SK-N-SH treated with all-trans-retinoic acid at 6 μM for 48 hours (cell line): ENCODE measurements around the gene ROCK2.

Experiments
- ATAC-seq: fragments of 200-7000 bp; cut with Tn5 transposase; 3 replicates; pipeline ENCODE4 v1.9.1; 2020; ENCODE audit warnings: mild to moderate bottlenecking, moderate library complexity
- ARNTL ChIP-seq: fragments of 450-650 bp; formaldehyde crosslinking; IDR thresholded peaks from 2 replicates; pipeline ENCODE4 v1.5.0; 2020; ENCODE audit warnings: low read depth, mild to moderate bottlenecking, moderate library complexity, borderline replicate concordance
- BACH2 ChIP-seq: fragments of 250-450 bp; sonication (Bioruptor Pico); IDR thresholded peaks from 2 replicates; pipeline ENCODE4 v1.9.0; 2021; ENCODE audit warnings: mild to moderate bottlenecking, borderline replicate concordance
- CSDC2 ChIP-seq: fragments of 250-450 bp; sonication (Bioruptor Pico); IDR thresholded peaks from 2 replicates; pipeline ENCODE4 v1.5.0; 2020; ENCODE audit warnings: mild to moderate bottlenecking, moderate library complexity
- ESRRG ChIP-seq: fragments of 250-450 bp; sonication (Bioruptor Pico); IDR thresholded peaks from 2 replicates; pipeline ENCODE4 v1.6.1; 2021; ENCODE audit warnings: mild to moderate bottlenecking
- GLIS3 ChIP-seq: fragments of 250-450 bp; sonication (Bioruptor Pico); IDR thresholded peaks from 2 replicates; pipeline ENCODE4 v1.5.0; 2020; ENCODE audit warnings: mild to moderate bottlenecking, moderate library complexity
- ISL1 ChIP-seq: fragments of 250-450 bp; sonication (Bioruptor Pico); IDR thresholded peaks from 2 replicates; pipeline ENCODE4 v2.1.2; 2022; ENCODE audit warnings: mild to moderate bottlenecking, moderate library complexity
- OSR1 ChIP-seq: fragments of 250-450 bp; sonication (Bioruptor Pico); IDR thresholded peaks from 2 replicates; pipeline ENCODE4 v1.8.0; 2022; ENCODE audit warnings: moderate library complexity, mild to moderate bottlenecking, inconsistent platforms
- PPARA ChIP-seq: fragments of 250-450 bp; sonication (Bioruptor Pico); IDR thresholded peaks from 2 replicates; pipeline ENCODE4 v1.5.0; 2020; ENCODE audit warnings: mild to moderate bottlenecking, borderline replicate concordance
- SNAI2 ChIP-seq: fragments of 250-450 bp; sonication (Bioruptor Pico); IDR thresholded peaks from 2 replicates; pipeline ENCODE4 v1.5.0; 2020; ENCODE audit warnings: mild to moderate bottlenecking, moderate library complexity
- TCF4 ChIP-seq: fragments of 250-450 bp; sonication (Bioruptor Pico); IDR thresholded peaks from 2 replicates; pipeline ENCODE4 v1.8.0; 2021; ENCODE audit warnings: mild to moderate bottlenecking, moderate library complexity, borderline replicate concordance
- TOX ChIP-seq: fragments of 250-450 bp; sonication (Bioruptor Pico); IDR thresholded peaks from 2 replicates; pipeline ENCODE4 v1.8.0; 2021; ENCODE audit warnings: mild to moderate bottlenecking, moderate library complexity, borderline replicate concordance
- ZC3H10 ChIP-seq: fragments of 250-450 bp; sonication (Bioruptor Pico); IDR thresholded peaks from 2 replicates; pipeline ENCODE4 v1.5.1; 2021; ENCODE audit warnings: mild to moderate bottlenecking, moderate library complexity
- ZFP3 ChIP-seq: fragments of 250-450 bp; sonication (Bioruptor Pico); IDR thresholded peaks from 2 replicates; pipeline ENCODE4 v1.5.0; 2020; ENCODE audit warnings: mild to moderate bottlenecking, moderate library complexity
- ZFP30 ChIP-seq: fragments of 450-650 bp; formaldehyde crosslinking; IDR thresholded peaks from 2 replicates; pipeline ENCODE4 v1.5.0; 2022; ENCODE audit warnings: mild to moderate bottlenecking, moderate library complexity
- ZNF565 ChIP-seq: fragments of 450-650 bp; formaldehyde crosslinking; conservative IDR thresholded peaks from 2 replicates; pipeline ENCODE4 v1.5.0; 2020; ENCODE audit warnings: low read depth, mild to moderate bottlenecking, moderate library complexity
- ZNF70 ChIP-seq: fragments of 450-650 bp; formaldehyde crosslinking; IDR thresholded peaks from 2 replicates; pipeline ENCODE4 v1.5.0; 2020; ENCODE audit warnings: mild to moderate bottlenecking, moderate library complexity
- ZNF8 ChIP-seq: fragments of 450-650 bp; formaldehyde crosslinking; IDR thresholded peaks from 2 replicates; pipeline ENCODE4 v1.5.0; 2020; ENCODE audit warnings: mild to moderate bottlenecking, moderate library complexity
- TF ChIP-seq, protein P1 (sequence below): fragments of 250-450 bp; sonication (Bioruptor Pico); IDR thresholded peaks from 2 replicates; pipeline ENCODE4 v1.5.1; 2020; ENCODE audit warnings: low read depth, mild to moderate bottlenecking, moderate library complexity
- TF ChIP-seq, protein P2 (sequence below): fragments of 250-450 bp; sonication (Bioruptor Pico); IDR thresholded peaks from 2 replicates; pipeline ENCODE4 v1.5.1; 2021; ENCODE audit warnings: mild to moderate bottlenecking, moderate library complexity
- TF ChIP-seq, protein P3 (sequence below): fragments of 250-450 bp; sonication (Bioruptor Pico); IDR thresholded peaks from 2 replicates; pipeline ENCODE4 v1.8.0; 2021; ENCODE audit warnings: low read depth, mild to moderate bottlenecking, moderate library complexity, borderline replicate concordance

ROCK2 gene

DNA sequence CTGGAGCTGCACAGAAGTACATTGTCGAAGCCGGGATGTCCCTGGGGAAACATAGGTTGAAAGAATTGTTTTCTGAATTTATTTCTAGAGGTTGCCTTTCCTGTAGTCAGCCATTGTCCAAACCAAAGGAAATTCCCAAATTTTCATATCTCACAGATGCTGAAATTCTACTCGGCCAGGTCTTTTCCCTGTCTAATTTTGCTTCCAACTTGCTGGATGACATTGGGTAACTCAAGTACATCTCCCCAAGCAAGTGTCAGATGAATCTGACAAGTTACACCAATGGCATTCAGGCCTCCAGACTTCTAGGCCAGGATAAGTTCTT, 47.5 kb upstream of the ROCK2 start:
- ATAC-seq = no peak; the same call in 2 of the 3 replicates

DNA sequence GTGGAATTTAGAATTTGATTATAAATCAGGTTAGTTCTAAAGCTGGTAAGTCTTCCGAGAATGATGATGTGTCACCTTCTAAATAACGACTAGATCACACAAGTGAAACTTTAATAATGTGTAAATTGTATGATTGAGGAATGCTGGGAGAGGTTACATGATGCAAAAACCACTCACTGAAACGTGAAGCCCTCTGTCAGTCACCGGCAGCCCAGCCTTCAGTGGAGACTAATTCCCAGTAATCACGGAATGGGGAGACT, 45.9 kb upstream of the ROCK2 start:
- no peak for TF ChIP-seq TCF4
- TF ChIP-seq, protein P1, sequence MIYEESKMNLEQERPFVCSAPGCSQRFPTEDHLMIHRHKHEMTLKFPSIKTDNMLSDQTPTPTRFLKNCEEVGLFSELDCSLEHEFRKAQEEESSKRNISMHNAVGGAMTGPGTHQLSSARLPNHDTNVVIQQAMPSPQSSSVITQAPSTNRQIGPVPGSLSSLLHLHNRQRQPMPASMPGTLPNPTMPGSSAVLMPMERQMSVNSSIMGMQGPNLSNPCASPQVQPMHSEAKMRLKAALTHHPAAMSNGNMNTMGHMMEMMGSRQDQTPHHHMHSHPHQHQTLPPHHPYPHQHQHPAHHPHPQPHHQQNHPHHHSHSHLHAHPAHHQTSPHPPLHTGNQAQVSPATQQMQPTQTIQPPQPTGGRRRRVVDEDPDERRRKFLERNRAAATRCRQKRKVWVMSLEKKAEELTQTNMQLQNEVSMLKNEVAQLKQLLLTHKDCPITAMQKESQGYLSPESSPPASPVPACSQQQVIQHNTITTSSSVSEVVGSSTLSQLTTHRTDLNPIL = no peak
- TF ChIP-seq BACH2 (CRISPR knock-in tag) = no peak
- TF ChIP-seq SNAI2 (CRISPR knock-in tag) = no peak
- TF ChIP-seq, protein P2, sequence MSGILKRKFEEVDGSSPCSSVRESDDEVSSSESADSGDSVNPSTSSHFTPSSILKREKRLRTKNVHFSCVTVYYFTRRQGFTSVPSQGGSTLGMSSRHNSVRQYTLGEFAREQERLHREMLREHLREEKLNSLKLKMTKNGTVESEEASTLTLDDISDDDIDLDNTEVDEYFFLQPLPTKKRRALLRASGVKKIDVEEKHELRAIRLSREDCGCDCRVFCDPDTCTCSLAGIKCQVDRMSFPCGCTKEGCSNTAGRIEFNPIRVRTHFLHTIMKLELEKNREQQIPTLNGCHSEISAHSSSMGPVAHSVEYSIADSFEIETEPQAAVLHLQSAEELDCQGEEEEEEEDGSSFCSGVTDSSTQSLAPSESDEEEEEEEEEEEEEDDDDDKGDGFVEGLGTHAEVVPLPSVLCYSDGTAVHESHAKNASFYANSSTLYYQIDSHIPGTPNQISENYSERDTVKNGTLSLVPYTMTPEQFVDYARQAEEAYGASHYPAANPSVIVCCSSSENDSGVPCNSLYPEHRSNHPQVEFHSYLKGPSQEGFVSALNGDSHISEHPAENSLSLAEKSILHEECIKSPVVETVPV = no peak
- no peak for TF ChIP-seq PPARA
- no peak for TF ChIP-seq ZC3H10 (CRISPR knock-in tag)
- TF ChIP-seq ZNF565 (CRISPR knock-in tag) = no peak
- TF ChIP-seq, all 23 proteins: peak for 0
- ATAC-seq = no peak

More for the DNA sequence above, 47.5 kb upstream of the ROCK2 start:
- TF ChIP-seq ISL1 (CRISPR knock-in tag) = peak; percentile 47; the same call in 1 of the 2 replicates
- TF ChIP-seq TCF4 = no peak
- TF ChIP-seq ARNTL = no peak
- 0 out of 2 replicates have a peak, but pooled peaks have one; percentile 41 for TF ChIP-seq CSDC2 (CRISPR knock-in tag)

DNA sequence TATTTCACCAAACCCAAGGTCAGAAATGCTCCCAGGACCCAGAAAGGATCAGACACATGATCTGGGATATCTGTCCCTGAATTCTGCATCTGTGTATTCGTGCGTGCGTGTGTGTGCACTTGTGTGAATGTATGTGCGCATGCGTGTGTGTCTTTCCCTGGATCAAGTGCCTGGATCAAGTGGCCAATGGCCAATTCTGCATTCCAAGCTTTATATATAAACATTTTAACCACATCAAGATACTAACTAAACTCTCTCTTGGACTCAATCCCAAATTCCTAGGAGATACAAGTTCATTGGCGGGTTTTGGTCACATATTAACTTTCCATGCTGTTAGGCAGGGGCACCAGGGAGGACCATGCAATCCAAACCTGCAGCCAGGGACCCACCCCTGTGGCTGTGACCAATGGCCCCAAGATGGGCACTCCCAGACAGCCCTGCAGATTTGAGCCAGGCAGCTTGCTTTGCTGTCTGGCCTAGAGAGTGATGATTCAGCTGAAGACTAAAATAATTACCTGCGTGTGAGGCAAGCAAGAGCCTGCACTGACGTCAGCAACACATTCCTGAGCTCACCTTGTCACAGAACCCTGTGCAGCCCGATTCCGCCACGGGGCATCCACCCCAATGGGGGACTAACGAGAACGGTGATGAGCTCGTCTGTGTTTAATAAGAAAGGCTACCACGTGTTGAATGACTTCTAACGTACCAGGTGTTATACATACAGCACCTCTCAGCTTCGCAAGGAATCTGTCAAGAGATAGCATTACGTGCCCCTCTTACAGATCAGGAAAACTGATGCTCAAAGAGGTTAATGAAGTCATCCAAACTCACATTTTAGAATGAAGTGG, 45.3 kb upstream of the ROCK2 start:
- no peak for TF ChIP-seq TOX (CRISPR knock-in tag)
- no peak for TF ChIP-seq TCF4
- no peak for TF ChIP-seq ZFP30 (CRISPR knock-in tag)
- TF ChIP-seq ISL1 (CRISPR knock-in tag) = peak; percentile 82
- peak; percentile 53 for ATAC-seq

DNA sequence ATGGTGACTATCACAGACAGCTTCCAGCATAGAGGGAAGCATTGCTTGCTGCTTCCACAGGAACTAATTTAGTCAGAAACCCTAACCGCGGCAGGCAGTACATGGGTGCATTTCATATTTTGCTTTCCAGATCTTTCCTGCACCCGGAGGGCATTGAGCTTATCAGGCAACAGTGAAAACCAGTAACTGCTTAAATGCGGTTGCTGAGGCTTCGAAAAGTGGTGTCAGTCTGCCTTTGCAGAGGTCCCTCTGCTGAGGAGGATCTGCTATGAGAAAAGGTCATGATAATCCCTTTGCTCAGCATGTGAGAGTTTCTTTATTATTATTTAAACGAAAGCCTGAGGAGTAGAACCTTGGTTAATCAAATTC, 44.6 kb upstream of the ROCK2 start:
- TF ChIP-seq ZC3H10 (CRISPR knock-in tag) = no peak
- no peak for TF ChIP-seq ARNTL
- TF ChIP-seq GLIS3 (CRISPR knock-in tag) = no peak
- no peak for TF ChIP-seq ESRRG (CRISPR knock-in tag)
- TF ChIP-seq SNAI2 (CRISPR knock-in tag) = no peak
- no peak for TF ChIP-seq OSR1
- TF ChIP-seq ZNF565 (CRISPR knock-in tag) = no peak
- TF ChIP-seq BACH2 (CRISPR knock-in tag) = no peak
- TF ChIP-seq ISL1 (CRISPR knock-in tag) = no peak
- TF ChIP-seq ZFP30 (CRISPR knock-in tag) = no peak
- ATAC-seq = no peak

- ATAC-seq = no peak
- TF ChIP-seq, protein P3, sequence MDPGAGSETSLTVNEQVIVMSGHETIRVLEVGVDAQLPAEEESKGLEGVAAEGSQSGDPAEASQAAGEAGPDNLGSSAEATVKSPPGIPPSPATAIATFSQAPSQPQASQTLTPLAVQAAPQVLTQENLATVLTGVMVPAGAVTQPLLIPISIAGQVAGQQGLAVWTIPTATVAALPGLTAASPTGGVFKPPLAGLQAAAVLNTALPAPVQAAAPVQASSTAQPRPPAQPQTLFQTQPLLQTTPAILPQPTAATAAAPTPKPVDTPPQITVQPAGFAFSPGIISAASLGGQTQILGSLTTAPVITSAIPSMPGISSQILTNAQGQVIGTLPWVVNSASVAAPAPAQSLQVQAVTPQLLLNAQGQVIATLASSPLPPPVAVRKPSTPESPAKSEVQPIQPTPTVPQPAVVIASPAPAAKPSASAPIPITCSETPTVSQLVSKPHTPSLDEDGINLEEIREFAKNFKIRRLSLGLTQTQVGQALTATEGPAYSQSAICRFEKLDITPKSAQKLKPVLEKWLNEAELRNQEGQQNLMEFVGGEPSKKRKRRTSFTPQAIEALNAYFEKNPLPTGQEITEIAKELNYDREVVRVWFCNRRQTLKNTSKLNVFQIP (CRISPR knock-in tag) = no peak
- TF ChIP-seq ARNTL (no peak), TOX (CRISPR knock-in tag) (no peak), ZNF565 (CRISPR knock-in tag) (no peak), BACH2 (CRISPR knock-in tag) (no peak), ZFP30 (CRISPR knock-in tag) (no peak), ZNF70 (CRISPR knock-in tag) (no peak), ZNF8 (CRISPR knock-in tag) (no peak), ESRRG (CRISPR knock-in tag) (no peak), OSR1 (no peak), ISL1 (CRISPR knock-in tag) (no peak), CSDC2 (CRISPR knock-in tag) (no peak), ZFP3 (CRISPR knock-in tag) (no peak), SNAI2 (CRISPR knock-in tag) (no peak), PPARA (no peak), ZC3H10 (CRISPR knock-in tag) (no peak), TCF4 (no peak)
- TF ChIP-seq, protein P1 = no peak
- TF ChIP-seq, protein P2 = no peak
These were observed 44.0 kb upstream of the ROCK2 start for GRCh38 chr2:11388262-11389051.
